NCI-H82 treated with DMSO at 0.1 percent for 48 hours (cell line): ENCODE data around the gene PTPRO.

Experiments
- DNase-seq: peaks from one replicate; lab custom pipeline; 2025; ENCODE audit not compliant: unreplicated experiment; lab: John Stamatoyannopoulos, UW

Gene PTPRO

DNA sequence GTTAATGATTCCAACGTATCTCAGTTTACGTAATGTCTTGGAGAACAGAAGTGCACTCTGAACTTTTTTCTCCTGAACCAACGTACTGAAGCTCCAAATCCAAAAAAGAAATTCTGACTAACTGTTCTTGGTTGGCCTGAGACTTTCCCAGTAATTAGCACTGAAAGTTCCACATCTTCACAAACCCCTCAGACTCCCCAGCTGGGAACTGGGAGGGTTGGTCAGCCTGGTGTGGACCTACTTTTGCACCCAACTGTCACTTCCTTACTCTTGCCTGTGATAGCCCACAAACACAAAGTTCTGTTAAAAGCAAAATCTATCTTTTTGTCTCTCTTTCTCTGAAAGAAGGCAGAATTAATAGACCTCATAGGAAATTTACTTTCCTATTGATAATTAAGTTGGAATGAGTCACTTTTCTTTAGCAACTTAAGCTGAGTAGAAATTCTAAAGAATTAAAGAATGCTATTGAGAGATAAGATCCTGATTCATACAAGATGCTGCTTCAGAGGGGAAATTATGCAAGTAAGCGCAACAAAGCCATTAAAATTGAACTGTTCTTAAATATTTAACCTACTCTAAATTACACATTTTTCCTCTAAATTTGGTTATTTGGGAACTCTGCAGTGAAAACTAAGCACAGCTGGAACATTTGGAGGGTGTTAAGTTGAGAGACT lies 311.8 kb downstream of the PTPRO start:
- DNase-seq = no peak

DNA sequence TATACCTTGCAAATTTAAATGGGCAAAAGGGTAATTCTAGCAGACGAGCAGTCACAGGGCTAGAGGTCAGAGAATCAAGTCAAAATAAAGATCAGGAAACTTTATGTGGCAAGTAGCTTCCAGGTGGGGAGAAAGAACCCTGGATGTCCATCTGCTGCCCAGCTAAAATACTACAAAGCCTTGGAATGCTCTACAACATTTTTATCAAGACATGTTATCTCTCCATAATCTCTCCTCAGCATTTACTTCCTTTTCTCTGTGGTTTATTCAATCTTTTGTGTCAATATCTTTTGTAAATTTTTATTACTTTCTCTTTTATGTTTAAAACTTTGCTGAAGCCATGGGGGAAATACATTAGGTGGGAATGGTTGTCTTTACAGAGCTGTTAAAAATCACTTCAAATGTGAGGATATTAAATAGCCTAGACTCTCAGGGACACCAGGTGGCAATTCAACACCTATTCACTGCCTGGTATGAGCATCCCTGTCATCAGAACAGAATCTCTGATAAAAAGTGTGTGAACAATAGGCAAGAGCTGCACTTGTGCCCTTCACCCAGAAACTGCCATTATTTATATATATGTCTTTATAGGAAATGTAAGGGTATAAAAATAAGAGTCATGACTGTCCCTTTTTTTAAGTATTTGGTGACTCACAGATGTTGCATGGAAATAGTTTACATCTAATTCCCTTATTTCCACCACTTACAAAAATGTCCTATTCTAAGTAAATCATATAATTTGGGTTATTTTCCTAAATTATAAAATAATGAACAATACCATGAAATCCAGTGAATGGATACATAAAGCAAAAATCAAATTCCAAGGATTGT lies 314.0 kb downstream of the PTPRO start:
- no peak for DNase-seq

GRCh38 chr12:15638231-15638630 lies 315.9 kb downstream of the PTPRO start:
- DNase-seq = no peak

- DNase-seq = no peak
These were observed 322.4 kb downstream of the PTPRO start for GRCh38 chr12:15644700-15645099.

- no peak for DNase-seq
These were observed 324.3 kb downstream of the PTPRO start for GRCh38 chr12:15646581-15646980.
